Activated CD8-positive, alpha-beta memory T cell treated with anti-CD3 and anti-CD28 coated beads, Interleukin-2, amount 50 U/mL, for 48 hours (primary cell): ENCODE results near the gene RHOG.

ENCODE experiments used
- DNase-seq: peaks from one replicate; pipeline ENCODE4 v3.0.0-alpha.2; 2020

RHOG gene

DNA sequence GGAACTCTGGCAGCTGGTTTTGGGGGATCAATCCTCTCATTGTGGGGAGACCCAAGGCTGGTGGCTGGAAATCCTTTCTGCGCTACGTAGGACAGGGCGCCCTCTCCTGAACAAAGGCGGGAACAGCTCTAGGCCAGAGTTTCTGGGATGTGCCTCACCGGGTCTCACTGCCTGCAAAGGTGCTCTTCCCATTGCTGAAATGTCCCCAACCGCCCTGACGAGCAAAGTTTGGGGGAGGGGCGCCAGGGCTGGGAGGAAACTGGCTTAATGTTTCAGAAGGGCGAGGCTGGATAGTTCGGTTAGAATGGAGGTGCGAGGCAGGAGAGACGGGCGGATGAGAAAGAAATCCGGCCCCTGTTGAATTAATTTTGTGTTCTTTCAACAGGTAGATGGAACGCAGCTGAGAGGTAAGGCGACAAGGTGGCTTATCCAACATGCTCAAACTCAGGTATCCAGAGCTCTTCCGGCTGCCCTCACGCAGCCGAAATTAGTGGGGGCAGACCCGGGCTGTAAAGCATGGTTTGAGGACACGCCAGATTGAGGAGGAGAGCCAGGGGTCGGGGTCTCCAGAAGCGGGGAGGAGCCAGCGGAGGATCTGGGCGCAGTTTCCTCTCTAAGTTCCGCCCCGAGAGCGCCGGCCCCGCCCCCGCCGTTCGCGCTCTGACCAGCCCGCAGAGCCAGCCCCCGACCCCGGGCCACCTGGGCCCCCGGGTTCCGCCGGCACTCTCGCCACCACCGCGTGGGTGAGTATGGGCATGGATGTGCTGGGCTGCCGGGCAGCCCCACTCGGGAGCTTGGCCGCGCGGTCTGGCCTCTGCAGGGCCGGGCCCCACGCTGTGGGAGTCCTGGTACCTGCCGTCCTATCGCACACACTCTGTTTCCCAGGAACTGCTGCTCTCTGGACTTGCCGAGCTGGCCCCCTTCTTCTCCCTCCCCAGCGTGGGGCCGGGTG is 32.6 kb downstream of the RHOG start, which contains the start of gene PGAP2:
PGAP2 (plus strand) TSS at position 652 of the 952 bp plus-strand sequence. CDS start 2,700 bp downstream, outside the sequence.
- DNase-seq, result peak; percentile 81

DNA sequence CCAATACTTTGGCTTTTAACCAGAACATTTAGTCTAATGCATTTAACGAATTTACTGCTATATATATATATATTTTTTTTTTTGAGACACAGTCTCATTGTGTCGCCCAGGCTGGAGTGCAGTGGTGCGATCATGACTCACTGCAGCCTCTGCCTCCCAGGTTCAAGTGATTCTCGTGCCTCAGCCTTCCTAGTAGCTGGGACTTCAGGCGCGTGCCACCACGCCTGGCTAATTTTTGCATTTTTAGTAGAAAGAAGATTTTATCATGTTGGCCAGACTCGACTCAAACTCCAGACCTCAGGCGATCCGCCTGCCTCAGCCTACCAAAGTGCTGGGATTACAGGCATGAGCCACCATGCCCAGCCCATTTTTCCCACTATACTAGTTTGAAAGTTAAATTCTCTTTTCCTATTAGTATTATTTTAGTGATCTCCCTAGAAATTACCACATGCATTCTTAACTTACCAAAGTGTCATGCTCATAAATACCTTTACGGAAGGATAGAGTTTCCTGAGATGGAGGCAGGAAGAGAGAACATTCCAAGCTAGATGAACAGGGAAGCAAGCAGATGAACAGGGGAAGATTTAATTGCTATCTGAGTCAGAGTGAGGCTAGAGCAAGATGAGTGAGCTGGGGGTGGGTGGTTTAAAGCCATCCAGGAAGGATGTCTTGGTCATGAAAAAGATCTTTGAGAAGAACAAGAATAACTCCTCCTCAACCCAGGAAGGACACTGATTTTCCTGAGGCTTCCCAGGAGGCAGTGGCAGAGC is 36.8 kb downstream of the RHOG start:
- no peak for DNase-seq

DNA sequence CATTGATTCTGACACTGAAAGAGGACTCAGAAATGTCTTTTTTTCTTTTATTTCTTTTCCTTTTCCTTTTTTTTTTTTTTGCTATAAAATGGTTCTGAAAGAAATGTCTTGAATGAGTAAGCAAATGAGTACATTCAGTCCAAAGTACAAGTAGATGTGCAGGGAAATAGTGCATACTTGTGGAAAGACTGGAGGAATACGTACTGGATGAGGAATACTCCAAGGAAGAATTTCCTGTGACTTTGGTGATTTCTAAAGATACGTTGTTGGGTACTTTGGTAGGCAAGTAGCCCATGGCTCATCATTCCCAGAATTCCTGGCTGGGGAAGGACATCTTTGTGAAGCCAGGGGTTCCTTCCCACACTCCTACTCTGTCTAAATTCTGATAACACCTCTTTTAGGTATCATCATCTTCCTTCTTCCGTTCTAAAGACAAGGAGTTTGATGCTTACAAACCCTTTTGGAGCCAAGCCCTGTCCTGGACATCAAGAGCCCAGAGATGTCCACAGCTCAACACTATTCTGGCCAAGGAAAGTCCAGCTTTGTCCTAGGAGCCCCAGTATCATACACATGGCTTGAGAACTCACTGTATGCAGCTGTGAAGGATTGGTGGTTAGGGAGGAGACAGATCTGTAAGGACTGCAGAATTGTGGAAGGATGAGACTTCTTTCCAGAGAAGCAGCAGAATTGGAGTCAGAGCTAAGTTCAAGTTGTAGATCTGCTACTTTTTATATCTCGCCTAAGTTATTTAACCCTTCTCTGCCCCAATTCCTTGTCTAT is 38.6 kb downstream of the RHOG start:
- DNase-seq, result no peak

DNA sequence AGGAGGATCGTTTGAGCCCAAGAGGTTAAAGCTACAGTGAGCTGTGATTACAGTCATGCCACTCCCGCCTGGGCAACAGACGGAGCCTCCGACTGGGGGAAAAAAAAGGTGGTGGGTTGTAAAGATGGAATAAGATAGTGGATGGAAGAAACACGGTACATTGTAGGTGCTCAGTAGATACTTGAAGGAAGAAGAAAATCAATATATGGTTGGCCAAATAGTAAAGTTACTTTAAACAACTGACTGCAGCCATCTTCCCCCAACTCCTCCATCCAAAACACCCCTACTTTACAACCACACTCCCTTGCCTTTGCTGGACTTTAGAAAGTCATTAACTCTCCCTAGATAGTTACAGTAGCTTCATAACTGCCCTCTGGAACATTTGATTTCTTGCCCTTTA is 40.9 kb downstream of the RHOG start:
- no peak for DNase-seq

DNA sequence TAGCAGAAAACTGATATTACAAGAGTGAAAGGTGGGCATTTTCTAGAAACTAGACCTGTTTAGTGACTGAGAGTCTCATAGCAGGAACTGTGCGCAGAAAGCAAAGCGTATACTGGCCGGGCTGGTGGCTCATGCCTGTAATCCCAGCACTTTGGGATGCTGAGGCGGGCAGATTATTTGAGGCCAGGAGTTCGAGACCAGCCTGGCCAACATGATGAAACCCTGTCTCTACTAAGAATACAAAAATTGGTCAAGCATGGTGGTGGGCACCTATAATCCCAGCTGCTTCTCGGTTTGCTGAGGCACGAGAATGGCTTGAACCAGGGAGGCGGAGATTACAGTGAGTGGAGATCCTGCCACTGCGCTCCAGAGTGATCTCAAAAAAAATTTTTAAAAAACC is 41.6 kb downstream of the RHOG start:
- DNase-seq, result no peak

DNA sequence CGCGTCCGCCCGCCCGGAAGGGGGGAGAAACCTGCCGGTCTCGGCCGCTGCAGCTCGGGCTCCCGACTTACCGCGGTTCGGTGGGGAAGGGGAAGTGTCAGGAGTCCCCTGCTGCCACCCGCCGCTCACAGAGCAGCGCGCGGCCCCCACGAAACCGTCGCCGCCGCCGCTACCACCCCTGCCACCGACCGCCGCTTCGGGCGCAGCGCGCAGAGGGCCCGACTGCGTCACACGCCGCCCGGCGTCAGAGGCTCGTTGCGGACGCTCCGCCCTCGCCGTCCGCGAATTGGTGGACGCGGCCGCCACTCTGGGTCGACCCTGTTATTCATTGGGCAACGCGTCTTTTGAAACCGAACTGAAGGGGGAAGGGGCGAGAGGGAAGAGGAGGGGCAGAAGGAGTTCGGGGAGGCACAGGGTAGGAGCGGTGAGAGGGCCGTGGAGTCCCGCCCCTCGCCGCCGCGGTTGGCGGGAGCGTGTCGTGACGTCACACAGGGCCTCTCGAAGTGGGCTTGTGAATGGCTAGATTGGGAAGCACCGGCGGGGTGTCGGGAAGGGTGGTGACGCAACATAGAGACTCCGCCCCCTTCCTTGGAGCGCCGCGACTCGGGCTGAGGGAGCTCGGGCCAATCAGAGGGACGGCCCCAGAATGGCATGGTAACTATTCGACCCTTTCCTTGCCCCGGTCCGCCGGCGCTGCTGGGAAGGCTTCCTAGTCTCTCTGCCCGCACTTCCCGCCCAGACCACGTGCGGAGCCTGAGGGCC is 43.2 kb downstream of the RHOG start, which contains the start of gene NUP98:
NUP98 (minus strand) TSS at position 226 of the 762 bp plus-strand sequence. CDS start 15,437 bp downstream, outside the sequence.
- DNase-seq, result peak; percentile 99

DNA sequence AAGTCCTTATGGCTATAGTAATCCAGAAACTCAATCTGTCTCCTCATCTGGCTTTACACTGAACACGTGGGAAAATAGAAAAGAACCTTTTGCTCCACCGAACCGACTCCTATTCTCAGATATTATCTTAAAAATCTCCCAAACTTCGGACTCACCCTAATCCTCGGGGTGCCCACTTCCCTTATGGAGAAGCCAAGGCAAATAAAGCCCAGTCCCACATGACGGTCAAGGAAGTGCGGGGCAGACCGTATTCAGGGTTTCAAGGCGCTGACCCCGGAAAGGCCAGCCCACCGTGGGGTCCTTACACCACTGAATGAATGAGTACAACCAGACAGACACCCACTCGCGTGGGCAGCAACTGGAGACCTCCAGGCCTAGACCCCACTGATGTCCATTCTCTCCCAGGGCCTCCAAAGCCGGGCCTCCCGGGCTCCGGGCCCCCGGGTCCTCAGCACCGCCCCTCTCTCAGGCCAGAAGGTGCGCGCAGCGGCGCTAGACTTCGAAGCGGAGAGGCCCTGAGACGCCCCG is 43.9 kb downstream of the RHOG start:
- no peak for DNase-seq

DNA sequence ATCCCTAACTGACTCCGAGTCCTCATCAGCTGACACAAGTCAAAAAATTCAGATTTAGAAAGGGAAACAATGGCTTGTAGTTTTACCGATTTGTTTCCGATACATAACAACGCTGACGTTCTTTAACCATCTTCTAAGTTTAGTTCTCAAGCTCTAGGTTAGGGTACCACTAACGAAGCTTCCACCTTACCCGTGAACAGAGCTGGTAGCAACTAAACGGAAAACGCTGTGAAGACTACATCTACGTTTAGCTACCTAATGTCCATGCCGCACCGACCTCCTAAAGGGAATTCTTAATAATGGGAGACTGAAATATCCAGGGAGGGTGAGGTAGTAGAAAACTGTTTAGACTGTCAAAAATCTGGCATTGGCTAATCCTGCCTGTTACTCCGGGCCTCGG is 44.4 kb downstream of the RHOG start:
- DNase-seq, result no peak

DNA sequence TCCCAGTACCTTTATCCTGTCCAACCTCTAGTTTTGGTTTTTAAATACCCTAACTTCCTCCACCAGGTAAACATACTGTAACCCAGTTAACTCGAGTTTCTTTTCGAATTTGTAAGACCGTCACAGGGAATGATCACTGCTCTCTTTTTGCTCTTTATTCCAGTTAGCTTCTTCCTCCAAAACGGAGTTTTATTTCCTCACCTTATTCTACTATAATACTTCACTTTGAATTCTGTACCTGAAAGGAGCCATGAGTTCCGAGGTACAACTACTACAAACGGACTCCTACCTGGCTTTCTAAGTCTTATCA is 44.8 kb downstream of the RHOG start:
- no peak for DNase-seq

DNA sequence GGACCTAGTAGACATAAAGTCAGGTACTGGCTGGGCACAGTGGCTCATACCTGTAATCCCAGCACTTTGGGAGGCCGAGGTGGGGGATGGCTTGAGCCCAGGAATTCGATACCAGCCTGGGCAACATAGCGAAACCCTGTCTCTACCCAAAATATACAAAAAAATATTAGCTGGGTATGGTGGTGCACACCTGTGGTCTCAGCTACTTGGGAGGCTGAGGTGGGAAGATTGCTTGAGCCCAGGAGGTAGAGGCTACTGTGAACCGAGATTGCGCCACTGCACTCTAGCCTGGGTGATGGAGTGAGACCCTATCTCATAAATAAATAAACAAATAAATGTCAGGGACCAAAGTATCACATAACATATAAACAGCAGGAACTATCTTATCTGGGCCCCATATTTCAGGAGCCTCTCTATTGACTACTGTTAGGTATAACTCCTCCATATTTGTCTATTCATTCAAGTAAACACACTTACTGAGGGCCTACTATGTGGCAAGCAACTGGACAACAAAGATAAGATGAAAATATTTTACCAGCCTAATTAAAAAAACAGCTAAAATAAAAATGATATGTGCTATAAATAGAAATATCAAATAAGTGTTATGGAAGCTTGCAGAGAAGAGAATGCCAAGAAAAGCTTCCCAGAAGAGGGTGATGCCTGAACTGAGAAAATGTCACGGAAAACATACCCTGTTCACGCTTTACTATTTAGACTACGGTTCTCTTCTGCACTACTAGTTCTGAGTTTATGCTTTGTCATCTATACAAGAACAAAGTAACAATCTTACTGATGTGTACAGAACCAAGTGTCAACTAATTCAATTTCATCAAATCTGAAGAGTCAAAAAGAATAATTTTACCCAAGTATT is 45.4 kb downstream of the RHOG start:
- peak; percentile 30 for DNase-seq

DNA sequence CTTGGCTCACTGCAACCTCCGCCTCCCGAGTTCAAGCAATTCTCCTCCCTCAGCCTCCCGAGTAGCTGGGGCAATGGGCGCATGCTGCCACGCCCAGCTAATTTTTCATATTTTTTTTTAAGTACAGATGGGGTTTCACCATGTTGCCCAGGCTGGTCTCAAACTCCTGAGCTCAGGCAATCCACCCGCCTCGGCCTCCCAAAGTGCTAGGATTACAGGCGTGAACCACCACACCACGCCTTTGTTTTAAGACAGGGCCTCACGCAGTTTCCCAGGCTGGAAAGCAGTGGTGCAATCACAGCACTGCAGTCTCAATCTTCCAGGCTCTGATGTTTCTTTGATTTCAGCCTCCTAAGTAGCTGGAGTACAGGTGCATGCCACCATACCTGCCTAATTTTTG is 46.4 kb downstream of the RHOG start:
- peak; percentile 43 for DNase-seq

DNA sequence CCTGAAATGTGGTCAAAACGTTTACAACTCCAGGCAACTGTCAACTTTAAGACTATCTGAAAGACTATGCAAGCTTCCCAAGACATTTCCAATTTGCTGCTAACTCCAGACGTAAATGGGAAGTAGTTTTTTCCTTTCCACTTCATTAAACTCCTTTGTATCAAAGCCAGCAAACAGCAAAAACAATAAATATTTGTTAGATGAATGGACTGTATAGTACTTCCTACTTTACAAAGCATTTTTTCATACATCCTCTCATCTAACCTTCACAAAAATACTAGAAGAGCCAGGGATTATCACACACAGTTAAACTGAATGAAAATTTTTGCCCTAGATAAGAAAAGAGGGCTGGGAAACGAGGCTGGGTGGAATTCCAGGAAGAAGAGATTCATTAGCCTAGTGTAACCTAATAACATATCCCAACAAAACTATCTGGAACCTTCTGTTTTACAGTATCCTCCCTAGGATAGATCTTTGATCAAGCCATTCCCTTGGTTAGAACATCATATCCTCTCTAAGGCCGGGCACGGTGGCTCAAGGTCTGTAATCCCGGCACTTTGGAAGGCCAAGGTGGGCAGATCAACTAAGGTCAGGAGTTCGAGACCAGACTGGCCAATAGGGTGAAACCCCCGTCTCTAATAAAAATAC is 53.9 kb downstream of the RHOG start:
- DNase-seq, result no peak

DNA sequence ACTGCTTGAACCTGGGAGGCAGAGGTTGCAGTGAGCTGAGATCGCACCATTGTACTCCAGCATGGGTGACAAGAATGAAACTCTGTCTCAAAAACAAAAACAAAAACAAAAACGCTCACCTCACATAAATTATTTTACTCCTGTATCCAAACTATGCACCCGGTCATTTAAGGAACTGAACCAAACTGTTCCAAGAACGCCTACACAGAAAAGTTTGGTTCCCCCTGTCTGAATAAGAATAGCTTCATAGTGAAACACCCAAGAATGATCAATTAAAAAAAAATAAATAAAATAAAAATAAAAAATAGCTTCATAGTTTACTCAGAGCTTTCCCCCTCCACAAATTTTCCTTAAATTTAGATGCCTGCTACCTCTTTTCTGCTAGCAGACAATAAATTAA is 57.1 kb downstream of the RHOG start:
- DNase-seq, result no peak

DNA sequence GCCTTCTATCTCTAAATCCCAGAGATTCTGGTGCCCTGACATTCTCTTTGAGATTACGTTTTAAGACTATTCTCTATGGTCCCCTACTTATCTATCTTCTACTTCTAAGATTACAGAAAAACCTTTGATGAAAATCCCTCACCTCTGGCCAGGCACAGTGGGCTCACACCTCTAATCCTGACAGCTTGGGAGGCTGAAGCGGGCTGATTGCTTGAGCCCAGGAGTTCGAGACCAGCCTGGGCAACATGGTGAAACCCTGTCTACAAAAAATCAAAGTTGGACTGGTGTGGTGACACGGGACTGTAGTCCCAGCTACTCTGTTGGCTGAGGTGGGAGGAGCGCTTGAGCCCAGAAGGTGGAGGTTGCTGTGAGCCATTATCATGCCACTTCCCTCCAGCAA is 57.8 kb downstream of the RHOG start:
- no peak for DNase-seq

DNA sequence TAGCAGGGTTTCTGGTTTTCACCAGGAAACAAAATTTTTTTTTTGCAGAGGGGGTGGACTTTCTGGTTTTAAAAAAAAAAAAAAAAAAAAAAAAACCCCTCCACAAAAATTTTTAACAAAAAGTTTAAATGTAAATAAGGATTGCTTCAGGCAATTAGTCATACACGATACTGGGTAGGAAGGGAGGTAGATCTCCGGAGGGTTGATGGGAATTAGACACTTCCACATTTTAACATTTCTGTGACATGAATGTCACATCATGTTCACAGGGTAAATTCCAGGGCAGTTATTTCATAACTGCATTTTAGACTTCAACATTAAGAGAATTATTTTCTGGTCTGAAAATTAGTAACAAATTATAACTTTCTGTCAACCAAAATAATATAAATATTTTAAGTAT is 59.3 kb downstream of the RHOG start:
- DNase-seq, result no peak
